HG03159 (cell line): ENCODE results near the gene F11.
"Not testable (repeated sequence)": the region's sequence is repeated elsewhere in the genome, so short reads cannot be mapped to it uniquely, and the experiment has no call there.

Source experiments
- ATAC-seq: cut with Tn5 transposase; IDR thresholded peaks from one replicate; pipeline ENCODE4 v1.9.1; 2021; ENCODE audit warnings: mild to moderate bottlenecking, moderate library complexity; ENCODE audit not compliant: unreplicated experiment

F11 gene

DNA sequence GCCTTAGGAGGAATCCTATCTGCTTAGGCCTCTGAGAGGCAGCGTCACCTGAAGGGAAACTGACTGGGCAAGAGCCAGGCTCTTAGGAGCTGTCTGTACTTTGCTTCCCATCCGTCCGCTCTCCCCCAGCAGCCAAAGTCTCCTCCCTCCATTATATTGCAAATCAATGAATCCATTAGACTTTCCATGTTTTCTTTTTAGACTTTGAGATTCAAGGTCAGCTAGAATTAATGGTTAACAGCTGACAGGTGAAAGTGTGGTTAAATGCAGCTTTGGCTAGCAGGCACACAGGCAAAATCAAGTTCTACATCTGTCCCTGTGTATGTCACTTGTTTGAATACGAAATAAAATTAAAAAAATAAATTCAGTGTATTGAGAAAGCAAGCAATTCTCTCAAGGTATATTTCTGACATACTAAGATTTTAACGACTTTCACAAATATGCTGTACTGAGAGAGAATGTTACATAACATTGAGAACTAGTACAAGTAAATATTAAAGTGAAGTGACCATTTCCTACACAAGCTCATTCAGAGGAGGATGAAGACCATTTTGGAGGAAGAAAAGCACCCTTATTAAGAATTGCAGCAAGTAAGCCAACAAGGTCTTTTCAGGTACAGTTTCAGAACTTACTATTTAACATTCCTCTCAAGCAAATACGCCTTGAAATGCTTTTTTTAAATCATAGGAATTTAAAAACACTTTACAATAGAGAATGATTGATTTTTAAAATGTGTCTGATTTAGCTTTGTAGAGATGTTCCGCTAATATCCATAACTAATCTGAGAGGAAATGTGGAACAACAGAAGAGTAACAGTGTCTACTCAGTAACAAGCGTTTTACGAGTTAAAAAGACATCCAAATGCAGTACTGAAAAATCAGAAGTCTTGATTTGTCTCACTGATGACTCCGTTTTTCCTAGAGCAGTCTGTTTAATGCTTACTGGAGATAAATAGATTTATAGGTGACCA is at the start of gene F11:
F11 (plus strand) TSS at position 507 of the 970 bp plus-strand sequence. CDS start 948 bp downstream, outside the sequence.
- no peak for ATAC-seq

DNA sequence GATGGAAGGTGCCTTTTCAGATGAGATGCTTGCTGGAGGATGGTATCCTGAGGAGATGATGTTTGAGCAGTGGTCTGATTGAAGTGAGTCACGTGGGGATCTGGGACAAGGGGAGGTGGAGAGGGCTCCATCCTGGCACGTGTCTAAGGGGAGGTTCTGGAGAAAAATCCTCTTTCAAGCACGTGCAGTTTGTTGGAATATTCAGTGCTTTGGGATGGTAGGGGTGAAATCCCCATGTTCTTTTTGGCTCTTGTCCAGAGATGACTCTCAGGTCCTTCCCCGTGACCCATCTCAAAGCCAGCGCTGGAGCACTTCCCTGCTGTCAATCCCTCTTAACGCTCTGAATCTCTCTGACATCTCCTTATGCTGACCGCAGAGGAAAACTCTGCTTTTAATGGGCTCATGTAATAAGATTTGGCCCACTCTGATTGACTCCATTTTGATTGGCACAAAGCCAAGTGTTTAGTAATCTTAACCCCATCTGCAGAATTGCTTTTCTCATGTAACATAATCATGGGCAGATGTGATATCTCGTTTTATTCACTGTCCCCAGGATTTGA is 49.4 kb upstream of the F11 start:
- ATAC-seq: no peak

DNA sequence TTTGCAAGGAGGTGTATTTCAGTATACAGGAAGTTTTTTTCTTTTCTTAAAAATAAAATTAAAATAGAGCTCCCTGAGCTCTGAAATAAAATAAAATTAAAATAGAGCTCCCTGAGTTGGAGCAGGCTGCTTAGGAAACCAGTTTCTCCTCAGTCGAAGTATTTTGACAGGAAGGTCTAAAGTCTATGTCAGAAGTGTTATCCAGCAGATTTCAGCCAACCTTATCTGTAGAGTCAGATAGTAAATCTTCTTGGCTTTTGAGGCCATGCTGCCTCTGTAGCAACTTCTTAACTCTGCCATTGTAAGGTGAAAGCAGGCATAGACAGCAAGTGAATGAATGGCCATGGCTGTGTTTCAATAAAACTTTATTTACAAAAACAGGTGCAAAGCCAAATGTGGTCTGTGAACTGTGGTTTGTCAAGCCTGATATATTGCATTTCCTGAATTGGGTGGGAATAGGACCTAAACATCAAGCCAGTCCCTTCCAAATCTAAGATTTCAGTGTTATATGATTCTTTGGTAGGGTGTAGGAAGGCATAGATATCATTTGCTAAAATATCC is 48.2 kb upstream of the F11 start:
- no peak for ATAC-seq

DNA sequence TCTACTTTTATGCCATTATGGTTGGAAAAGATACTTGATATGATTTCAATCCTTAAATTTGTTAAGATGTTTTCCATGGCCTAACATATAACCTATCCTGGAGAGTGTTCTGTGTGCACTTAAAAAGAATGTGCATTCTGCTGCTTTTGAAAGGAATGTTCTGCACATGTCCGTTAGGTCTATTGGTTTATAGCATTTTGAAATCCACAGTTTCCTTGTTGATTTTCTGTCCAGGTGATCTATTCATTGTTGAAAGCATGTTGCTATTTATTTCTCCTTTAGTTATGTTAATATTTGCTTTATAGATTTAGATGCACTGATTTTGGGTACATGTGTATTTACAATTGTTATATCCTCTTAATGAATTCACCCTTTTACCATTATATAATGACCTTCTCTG is 44.4 kb upstream of the F11 start:
- no peak for ATAC-seq

DNA sequence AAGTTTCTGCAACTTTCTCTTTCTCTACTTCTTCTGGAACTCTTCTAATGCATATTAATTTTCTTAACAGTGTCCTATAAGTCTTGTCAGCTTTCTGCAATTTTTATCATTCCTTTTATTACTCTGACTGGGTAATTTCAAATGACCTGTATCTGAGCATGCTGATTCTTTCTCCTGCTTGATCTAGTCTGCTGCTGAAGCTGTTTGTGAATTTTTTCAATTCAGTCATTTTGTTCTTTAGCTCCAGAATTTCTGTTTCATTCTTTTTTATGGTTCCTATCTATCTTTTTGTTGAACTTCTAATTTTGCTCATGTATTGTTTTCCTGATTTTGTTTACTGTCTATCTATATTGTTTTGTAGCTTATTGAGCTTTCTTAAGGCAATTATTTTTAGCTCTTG is 40.1 kb upstream of the F11 start:
- no peak for ATAC-seq

DNA sequence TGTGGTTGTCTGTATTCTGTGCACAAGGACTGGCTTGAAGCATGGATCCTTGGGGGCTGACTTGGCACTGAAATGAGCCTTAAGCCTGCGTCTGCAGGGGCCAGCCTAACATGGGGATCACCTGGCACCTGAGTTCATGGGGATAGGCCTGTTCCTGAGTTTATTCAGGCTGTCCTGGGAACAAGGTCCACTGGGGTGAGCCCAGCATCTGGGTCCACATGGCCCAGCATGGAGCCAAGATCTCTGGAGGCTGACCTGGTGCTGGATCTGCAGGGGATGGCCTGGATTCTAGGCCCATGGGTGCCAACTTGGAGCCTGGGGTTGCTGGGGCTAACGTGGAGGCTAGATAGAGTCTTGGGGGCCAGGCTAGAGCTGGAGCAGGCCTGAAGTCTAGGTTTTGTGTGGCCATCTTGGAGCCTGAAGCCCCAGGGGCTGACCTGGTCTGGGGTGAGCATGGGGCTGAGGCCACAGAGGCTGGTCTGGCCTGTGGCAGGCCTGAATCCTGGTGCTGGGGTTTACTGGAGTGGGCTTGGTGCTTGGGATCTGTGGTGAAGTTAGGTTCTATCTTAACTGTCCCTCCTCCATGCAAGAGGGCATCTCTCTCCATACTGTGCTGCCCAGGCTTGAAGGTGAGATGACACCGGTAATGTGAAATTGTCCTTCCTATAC is 39.3 kb upstream of the F11 start:
- ATAC-seq: no peak

DNA sequence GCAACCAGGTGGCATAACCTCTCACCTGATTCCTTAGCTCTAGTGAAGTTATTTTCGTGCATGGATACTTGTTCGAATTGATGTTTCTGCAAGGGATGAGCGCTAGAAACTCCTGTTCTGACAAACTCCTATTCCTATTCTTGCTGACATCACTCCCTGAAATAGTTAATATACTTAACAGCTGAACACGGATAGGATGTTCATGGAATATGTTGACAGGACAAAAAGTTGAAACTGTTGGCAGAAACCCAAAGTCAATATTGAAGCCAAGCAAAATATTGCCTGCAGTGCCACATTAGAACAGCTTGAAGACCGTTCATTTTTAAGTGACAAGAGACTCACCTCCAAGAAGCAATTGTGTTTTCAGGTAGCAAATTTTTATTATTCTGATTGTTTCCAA is 38.8 kb upstream of the F11 start, which contains the start of gene KLKB1:
KLKB1 (plus strand) TSS at position 287 of the 400 bp plus-strand sequence. CDS start 689 bp downstream, outside the sequence.
- no peak for ATAC-seq

DNA sequence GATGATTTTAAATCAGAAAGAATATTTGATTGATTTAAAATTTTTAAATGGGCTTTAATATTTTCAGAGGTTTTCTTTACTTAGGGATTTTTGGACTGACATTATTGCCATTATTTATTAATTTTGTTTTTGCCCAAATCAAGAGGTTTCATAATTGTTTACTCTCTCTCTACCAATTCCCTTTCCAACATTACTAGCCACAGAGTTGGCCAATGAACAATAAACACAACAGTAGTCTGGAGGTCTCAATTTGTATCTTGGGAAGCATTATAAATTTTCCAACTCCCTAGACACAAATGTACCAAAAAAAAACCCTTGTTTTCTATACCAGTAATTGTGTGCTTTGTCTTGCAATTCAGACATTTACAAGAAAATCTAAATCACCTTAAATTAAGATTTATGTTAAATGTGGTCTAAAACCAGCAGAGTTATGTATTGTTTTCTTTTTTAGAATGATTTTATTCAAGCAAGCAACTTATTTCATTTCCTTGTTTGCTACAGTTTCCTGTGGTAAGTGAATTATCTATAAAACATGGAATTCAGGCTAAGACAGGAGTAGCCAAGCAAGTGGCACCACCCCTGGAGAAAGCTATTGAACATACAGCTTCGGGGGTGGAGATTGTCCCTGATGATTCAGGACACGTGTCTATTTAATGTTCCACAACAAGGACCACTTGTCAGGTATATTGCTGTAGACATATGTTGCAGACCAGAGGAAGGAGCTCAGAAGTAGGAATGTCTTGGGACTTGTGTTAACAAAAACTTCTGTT is 38.1 kb upstream of the F11 start:
- ATAC-seq: no peak

DNA sequence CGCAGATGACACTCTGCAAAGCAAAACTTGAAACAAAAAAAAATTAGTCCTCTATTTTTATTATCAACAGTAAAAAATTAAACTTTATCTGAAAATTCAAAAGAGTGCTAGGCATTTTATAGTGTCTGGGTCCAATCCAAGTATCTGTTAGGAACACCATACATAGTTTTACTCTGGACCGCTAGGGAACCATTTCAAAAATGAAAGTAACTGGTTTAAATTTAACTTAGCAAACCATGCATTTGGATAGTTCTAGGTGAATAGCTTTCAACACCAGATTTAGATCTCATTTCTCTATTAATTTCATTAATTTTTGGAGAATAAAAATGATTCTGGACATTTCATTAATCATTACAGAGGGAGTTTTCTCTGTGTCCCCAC is 37.5 kb upstream of the F11 start:
- ATAC-seq: no peak

DNA sequence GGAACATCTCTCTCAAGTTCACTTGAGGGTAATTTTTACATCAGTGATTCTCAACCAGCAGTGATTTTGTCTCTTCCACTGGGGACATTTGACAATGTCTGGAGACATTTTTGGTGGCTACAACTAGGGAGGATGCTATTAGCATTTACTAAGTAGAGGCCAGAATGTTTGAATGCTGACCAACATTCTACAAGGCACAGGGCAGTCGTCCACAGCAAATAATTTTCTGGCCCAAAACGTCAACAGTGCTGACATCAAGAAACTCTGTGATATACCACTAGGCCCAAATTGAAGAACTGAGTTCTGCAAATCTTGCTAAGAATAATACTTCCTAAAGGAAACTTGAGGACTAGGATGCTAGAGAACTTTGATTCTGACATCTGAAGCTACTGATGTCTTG is 31.6 kb upstream of the F11 start:
- no peak for ATAC-seq

DNA sequence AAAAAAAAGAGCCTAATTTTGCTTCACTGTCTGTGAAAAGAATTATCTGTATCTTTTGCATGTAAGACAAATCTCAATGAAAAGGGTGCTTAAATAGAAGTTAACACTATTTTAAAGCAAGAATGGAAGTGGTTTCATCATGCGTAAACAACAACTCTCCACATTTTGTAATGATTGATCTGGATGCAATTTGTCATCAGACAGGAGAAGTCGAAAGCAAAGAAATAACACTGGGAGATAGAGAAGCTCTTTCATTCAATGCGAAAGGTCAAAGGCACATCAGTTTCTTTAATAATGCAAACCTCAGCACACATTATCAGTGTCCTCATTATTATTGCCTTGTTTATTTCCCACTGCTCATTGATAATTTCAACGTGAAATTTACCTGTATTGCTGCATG is 29.9 kb upstream of the F11 start:
- no peak for ATAC-seq

DNA sequence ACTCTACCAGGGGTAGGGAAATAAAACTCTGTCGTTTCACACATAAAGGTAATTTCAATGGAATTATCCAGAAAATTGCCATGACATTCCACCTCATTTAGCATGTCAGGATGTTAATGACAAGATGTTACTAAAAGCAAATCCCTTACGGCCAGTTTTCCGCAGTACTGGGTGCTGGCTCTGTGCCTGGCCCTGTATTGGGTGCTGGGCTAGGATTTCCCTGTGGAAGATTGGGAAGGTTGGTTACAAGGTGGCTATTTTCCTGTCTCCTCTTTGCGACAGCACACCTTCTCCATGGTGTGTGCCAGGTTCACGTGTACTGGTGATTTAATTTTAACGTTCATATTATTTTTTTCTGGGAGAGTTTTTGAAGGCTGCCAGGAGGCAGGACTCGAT is 25.5 kb upstream of the F11 start:
- ATAC-seq: no peak

DNA sequence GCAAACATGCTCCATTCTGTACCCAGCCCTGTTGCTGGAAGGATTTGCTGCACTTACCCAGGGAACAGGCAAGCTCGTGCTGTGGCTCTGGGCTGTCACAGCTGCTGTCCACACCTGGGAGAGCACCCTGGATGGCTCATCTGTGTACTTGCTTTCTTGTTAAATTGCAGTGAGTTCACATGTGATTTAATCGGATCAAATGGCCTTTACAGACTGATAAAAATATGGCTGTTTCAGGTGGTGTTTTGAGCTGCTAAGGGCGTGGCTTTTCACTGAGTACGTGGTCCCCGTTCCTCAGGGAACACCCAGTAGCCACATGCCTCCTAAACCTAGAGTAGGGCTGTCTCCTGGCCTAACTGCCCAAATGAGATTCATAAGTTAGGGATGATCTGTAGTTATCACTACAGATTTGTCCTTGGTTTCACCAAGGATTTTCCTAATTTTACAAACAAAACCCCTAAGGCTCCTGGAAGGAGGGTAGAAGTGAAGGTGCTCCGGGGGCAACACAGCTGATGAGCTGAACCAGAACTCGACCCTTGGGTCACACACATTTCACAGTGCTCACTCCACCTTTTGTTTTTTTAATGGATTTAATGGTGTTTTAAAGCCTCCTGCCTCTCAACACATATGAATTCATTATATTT is 25.0 kb upstream of the F11 start:
- no peak for ATAC-seq

DNA sequence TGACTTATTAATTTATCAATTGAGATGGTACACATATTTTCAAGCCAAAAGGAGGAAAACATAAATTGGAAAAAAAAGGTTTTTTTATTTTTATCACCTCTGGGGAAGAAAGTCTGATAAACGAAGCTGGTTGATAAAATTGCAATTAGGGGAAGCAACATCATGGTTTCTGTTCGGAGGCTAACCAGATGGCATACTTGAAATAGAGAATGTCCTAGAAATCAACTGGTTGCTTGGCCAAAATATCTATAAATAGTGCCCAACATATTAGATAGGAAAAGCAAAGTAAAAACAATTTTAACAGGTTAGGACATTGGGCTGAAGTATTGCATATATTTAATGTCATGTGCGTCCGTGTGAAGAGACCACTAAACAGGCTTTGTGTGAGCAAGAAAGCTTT is 24.4 kb upstream of the F11 start:
- ATAC-seq: no peak

DNA sequence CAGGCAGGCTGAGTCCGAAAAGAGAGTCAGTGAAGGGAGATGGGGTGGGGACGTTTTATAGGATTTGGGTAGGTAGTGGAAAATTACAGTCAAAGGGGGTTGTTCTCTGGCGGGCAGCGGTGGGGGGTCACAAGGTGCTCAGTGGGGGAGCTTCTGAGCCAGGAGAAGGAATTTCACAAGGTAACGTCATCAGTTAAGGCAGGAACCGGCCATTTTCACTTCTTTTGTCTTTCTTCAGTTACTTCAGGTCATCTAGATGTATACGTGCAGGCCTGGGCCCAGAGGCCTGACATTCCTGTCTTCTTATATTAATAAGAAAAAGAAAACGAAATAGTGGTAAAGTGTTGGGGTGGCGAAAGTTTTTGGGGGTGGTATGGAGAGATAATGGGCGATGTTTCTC is 24.0 kb upstream of the F11 start:
- not testable (repeated sequence) for ATAC-seq

DNA sequence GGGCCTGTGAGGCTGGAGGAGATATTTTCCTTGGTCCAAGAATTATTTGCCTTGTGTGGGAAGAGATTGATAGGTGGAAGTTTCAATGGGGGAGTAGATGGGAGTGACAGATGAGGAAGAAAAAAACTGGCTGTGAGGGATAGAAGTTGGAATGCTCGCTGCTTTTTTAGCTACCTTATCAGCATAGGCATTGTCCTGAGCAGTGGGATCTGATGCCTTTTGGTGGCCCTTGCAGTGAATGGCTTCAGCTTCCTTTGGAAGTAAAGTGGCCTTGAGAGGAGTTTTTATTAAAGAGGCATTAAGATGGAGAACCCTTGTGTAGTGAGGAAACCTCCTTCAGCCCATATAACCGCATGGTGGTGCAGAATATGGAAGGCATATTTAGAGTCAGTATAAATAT is 22.7 kb upstream of the F11 start:
- no peak for ATAC-seq

DNA sequence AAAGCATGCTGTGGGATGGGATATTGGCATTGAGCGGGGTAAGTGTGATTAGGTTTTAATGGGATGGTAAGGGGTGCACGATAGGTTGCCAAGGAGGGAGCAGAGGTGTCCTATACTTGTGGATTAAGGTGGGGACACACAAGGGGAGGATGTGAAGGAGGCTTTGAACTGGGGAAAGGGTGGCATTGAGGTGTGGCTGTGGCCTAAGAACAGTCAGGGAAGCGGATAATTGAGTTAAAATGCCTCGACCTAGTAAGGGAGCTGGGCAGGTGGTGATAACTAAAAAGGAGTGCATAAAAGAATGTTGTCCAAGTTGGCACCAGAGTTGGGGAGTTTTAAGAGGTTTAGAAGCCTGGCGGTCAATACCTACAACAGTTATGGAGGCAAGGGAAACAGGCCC is 21.2 kb upstream of the F11 start:
- no peak for ATAC-seq

DNA sequence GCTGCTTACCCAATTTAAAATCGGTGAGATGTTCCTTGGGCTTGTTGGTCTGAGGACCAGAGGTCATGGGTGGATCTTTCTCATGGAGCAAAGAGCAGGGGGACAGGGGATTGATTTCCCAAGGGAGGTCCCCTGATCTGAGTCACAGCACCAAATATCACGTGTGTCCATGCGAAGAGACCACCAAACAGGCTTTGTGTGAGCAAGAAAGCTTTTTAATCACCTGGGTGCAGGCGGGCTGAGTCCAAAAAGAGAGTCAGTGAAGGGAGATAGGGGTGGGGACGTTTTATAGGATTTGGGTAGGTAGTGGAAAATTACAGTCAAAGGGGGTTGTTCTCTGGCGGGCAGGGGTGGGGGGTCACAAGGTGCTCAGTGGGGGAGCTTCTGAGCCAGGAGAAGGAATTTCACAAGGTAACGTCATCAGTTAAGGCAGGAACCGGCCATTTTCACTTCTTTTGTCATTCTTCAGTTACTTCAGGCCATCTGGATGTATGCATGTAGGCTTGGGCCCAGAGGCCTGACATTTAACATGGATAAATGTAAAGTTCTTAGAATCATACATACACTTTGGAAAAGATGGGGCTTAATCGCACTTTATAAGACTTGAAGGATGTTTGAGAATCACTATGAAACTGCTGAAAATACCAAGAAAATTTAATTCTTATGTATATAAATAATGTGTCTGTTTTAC is 18.8 kb upstream of the F11 start:
- ATAC-seq: not testable (repeated sequence)

DNA sequence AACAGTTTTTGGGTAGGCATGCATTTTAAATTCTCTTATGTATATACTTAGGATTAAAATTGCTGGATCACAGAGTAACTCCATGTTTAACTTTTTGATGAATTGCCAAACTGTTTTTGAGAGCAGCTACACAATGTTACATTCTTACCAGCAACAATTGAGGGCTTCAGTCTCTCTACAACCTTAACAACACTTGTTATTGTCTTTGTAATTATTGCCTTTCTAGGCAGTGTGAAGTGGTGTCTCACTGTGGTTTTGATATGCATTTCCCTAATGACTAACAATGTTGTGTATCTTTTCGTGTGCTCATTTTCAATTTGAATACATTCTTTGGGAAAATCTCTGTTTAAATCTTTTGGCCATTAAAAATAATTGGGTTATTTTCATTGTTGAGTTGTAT is 17.3 kb upstream of the F11 start:
- ATAC-seq: no peak
